Fibroblast of mammary gland (primary cell): ENCODE results near the gene SDF2L1.
"Not testable (repeated sequence)": the region's sequence is repeated elsewhere in the genome, so short reads cannot be mapped to it uniquely, and the experiment has no call there.

Source experiments
- DNase-seq: peaks from one replicate; pipeline ENCODE4 v3.0.0-alpha.2; 2010; ENCODE audit warnings: low read depth
- H3K4me3 ChIP-seq: 2 replicates; pipeline ENCODE4 v1.5.1; 2011; ENCODE audit warnings: low read depth, mild to moderate bottlenecking, low read length, moderate library complexity; ENCODE audit not compliant: control insufficient read depth
- CTCF ChIP-seq: conservative IDR thresholded peaks from 2 replicates; pipeline ENCODE4 v1.5.1; 2011; ENCODE audit warnings: low read depth, low read length, inconsistent platforms; ENCODE audit not compliant: control insufficient read depth, insufficient read depth

Gene SDF2L1

GRCh38 chr22:21674638-21675245 is 32.6 kb downstream of the SDF2L1 start:
- no peak for TF ChIP-seq CTCF
- no peak overlapping the region for H3K4me3 ChIP-seq
- no peak for DNase-seq

GRCh38 chr22:21677606-21678443 is 35.7 kb downstream of the SDF2L1 start:
- TF ChIP-seq CTCF: no peak
- DNase-seq: no peak

GRCh38 chr22:21678842-21679241 is 36.7 kb downstream of the SDF2L1 start:
- DNase-seq, H3K4me3 ChIP-seq: not testable (repeated sequence)

More at GRCh38 chr22:21677606-21678443, 35.7 kb downstream of the SDF2L1 start:
- H3K4me3 ChIP-seq: no peak overlapping the region

GRCh38 chr22:21679383-21679782 is 37.3 kb downstream of the SDF2L1 start:
- H3K4me3 ChIP-seq: no peak overlapping the region
- DNase-seq: no peak
- no peak for TF ChIP-seq CTCF

- TF ChIP-seq CTCF: no peak
- DNase-seq: no peak
- H3K4me3 ChIP-seq: no peak overlapping the region
Observed at GRCh38 chr22:21680830-21681565, 38.9 kb downstream of the SDF2L1 start.

- H3K4me3 ChIP-seq: no peak overlapping the region
- DNase-seq: no peak
- no peak for TF ChIP-seq CTCF
Observed at GRCh38 chr22:21681566-21682370, 39.7 kb downstream of the SDF2L1 start.
